HL-60 (cell line): ENCODE results near the gene SPRYD4.
A peak's percentile ranks its signal among the peaks of the same experiment; 100 is the strongest.

ENCODE experiments used
- DNase-seq, 2 experiments: peaks; one replicate each; pipeline ENCODE4 v3.0.0-alpha.2; 2010 to 2020; ENCODE audit warnings: low read depth in 1 of 2, low spot score in 1 of 2
- H3K27ac ChIP-seq: fragments of 250-450 bp; sonication (Bioruptor Pico); replicated peaks from 2 replicates; pipeline ENCODE4 v1.5.1; 2020; ENCODE audit warnings: mild to moderate bottlenecking, moderate library complexity
- H3K27me3 ChIP-seq: fragments of 250-450 bp; sonication (Bioruptor Pico); 2 replicates; pipeline ENCODE4 v1.5.1; 2021; ENCODE audit warnings: mild to moderate bottlenecking, moderate library complexity; ENCODE audit not compliant: insufficient read depth, poor library complexity, severe bottlenecking
- H3K4me3 ChIP-seq: replicated peaks from 2 replicates; pipeline ENCODE4 v1.5.1; 2011; ENCODE audit warnings: mild to moderate bottlenecking, control low read depth, low read length; ENCODE audit not compliant: insufficient read depth
- GABPA ChIP-seq: IDR thresholded peaks from 2 replicates; pipeline ENCODE4 v1.6.1; 2012; ENCODE audit warnings: low read depth
- POLR2AphosphoS5 ChIP-seq: IDR thresholded peaks from 2 replicates; pipeline ENCODE4 v1.6.1; 2012; ENCODE audit warnings: low read depth
- SPI1 ChIP-seq: IDR thresholded peaks from 2 replicates; pipeline ENCODE4 v1.6.1; 2012; ENCODE audit warnings: low read depth, mild to moderate bottlenecking, borderline replicate concordance
- TF ChIP-seq, protein P1 (sequence below): IDR thresholded peaks from 2 replicates; pipeline ENCODE4 v1.6.1; 2012; ENCODE audit warnings: low read depth; ENCODE audit not compliant: insufficient replicate concordance
- TF ChIP-seq, protein P2 (sequence below): IDR thresholded peaks from one replicate; pipeline ENCODE4 v1.5.1; 2011; ENCODE audit warnings: low read length, control low read depth, inconsistent platforms; ENCODE audit not compliant: insufficient read depth

Gene SPRYD4

DNA sequence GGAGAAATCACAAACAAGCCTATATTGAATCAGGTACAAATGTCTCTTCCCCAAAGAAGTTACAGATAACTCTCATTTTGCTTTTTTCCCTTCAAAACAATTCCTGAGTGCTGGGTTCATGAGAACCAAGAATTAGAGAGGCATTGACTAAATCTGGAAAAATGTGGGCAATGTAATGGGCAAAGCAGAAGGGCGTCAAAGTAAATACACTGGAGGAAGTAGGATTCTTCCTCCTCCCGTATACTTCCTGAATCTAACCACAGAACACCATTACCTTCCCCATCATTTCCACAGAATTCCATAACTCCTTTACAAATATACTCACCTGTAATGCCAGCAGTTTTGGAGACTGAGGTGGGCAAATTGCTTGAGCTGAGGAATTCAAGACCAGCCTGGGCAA, 50.2 kb downstream of the SPRYD4 start:
- no peaks in the 10 kb centered on the region for H3K27me3 ChIP-seq
- H3K27ac ChIP-seq: no peak overlapping the region
- no peak overlapping the region for H3K4me3 ChIP-seq
- no peak for DNase-seq
- TF ChIP-seq, protein P1, sequence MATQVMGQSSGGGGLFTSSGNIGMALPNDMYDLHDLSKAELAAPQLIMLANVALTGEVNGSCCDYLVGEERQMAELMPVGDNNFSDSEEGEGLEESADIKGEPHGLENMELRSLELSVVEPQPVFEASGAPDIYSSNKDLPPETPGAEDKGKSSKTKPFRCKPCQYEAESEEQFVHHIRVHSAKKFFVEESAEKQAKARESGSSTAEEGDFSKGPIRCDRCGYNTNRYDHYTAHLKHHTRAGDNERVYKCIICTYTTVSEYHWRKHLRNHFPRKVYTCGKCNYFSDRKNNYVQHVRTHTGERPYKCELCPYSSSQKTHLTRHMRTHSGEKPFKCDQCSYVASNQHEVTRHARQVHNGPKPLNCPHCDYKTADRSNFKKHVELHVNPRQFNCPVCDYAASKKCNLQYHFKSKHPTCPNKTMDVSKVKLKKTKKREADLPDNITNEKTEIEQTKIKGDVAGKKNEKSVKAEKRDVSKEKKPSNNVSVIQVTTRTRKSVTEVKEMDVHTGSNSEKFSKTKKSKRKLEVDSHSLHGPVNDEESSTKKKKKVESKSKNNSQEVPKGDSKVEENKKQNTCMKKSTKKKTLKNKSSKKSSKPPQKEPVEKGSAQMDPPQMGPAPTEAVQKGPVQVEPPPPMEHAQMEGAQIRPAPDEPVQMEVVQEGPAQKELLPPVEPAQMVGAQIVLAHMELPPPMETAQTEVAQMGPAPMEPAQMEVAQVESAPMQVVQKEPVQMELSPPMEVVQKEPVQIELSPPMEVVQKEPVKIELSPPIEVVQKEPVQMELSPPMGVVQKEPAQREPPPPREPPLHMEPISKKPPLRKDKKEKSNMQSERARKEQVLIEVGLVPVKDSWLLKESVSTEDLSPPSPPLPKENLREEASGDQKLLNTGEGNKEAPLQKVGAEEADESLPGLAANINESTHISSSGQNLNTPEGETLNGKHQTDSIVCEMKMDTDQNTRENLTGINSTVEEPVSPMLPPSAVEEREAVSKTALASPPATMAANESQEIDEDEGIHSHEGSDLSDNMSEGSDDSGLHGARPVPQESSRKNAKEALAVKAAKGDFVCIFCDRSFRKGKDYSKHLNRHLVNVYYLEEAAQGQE: no peak

DNA sequence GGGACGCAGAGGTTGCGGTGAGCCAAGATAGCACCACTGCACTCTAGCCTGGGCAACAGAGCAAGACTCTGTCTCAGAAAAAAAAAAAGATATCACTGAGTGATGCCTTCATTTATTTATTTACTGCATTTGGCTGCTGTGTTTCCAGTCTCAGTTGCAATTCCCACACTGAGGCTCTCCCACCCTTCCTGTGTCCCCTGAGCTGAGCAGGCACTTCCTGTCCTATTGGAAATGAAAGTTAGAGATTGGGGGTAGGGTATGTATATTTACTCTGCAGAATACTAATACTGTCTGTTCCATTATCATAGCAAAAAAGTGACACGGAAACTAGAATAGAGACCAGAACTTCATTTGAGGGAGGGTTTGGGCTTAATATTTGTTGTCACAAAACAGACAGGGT, 51.7 kb downstream of the SPRYD4 start:
- Histone ChIP-seq H3K27me3 (no peaks in the 10 kb centered on the region), H3K4me3 (no peak overlapping the region), H3K27ac (no peak overlapping the region)
- TF ChIP-seq, protein P2, sequence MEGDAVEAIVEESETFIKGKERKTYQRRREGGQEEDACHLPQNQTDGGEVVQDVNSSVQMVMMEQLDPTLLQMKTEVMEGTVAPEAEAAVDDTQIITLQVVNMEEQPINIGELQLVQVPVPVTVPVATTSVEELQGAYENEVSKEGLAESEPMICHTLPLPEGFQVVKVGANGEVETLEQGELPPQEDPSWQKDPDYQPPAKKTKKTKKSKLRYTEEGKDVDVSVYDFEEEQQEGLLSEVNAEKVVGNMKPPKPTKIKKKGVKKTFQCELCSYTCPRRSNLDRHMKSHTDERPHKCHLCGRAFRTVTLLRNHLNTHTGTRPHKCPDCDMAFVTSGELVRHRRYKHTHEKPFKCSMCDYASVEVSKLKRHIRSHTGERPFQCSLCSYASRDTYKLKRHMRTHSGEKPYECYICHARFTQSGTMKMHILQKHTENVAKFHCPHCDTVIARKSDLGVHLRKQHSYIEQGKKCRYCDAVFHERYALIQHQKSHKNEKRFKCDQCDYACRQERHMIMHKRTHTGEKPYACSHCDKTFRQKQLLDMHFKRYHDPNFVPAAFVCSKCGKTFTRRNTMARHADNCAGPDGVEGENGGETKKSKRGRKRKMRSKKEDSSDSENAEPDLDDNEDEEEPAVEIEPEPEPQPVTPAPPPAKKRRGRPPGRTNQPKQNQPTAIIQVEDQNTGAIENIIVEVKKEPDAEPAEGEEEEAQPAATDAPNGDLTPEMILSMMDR: no peak
- TF ChIP-seq SPI1: no peak
- TF ChIP-seq GABPA: no peak
- TF ChIP-seq POLR2AphosphoS5: no peak
- TF ChIP-seq, protein P1: no peak
- no peak for DNase-seq

DNA sequence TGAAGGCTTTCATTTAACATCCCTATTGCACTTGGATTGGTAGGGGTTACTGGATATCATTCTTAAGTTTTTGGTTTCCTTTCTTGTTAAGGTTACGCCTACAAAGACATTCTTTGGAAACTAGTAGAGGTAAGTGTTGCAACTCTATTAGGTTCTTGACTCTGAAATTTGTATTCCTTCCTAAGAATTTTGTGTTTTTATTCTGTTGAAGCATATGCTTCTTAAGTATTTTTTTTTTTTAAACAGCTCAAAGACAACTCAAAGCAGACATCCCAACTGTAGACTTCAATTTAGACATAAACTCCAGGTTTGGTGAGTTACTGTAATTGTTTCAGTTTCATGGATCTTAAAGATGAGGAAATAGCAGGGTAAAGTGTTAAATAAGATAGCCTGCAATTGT, 52.1 kb downstream of the SPRYD4 start:
- no peak overlapping the region for H3K27ac ChIP-seq
- no peak for DNase-seq
- TF ChIP-seq SPI1 (no peak), POLR2AphosphoS5 (no peak), GABPA (no peak)
- TF ChIP-seq, protein P2: no peak
- TF ChIP-seq, protein P1: no peak
- no peak overlapping the region for H3K4me3 ChIP-seq
- no peaks in the 10 kb centered on the region for H3K27me3 ChIP-seq

DNA sequence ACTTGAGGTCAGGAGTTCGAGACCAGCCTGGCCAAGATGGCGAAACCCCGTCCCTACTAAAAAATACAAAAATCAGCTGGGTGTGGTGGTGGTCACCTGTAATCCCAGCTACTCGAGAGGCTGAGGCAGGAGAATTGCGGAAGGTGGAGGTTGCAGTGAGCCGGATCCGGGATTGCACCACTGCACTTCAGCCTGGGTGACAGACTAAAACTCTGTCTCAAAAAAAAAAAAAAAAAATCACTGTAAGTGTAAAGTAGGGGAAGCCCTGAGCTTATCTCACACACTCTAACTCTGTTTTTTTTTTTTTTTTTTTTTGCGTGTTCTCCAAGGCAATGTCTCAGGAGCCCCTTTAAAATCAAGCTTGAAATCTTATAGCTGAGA, 52.8 kb downstream of the SPRYD4 start:
- Histone ChIP-seq H3K27ac (no peak overlapping the region), H3K27me3 (no peaks in the 10 kb centered on the region), H3K4me3 (peak overlapping the region; percentile 38)
- DNase-seq: peak in 1 of 2 experiments; percentile 67
- TF ChIP-seq, protein P1: no peak
- TF ChIP-seq POLR2AphosphoS5: no peak
- TF ChIP-seq, protein P2: no peak
